Osteocyte (in vitro differentiated cells): Measurements from ENCODE around the gene USP20. TPM values are rescaled to one million over a fixed set of nuclear protein-coding genes. Genes with fewer than 3 reads are reported as not detected.
"Not testable (repeated sequence)": the region's sequence is repeated elsewhere in the genome, so short reads cannot be mapped to it uniquely, and the experiment has no call there.

ENCODE experiments used
- DNase-seq: peaks from one replicate; pipeline ENCODE4 v3.0.0; 2021; ENCODE audit warnings: mixed read lengths; ENCODE audit not compliant: unreplicated experiment; ENCODE audit errors: extremely low spot score
- H3K27ac Mint-ChIP-seq: one replicate; pipeline ENCODE4 v1.8.0; 2021; ENCODE audit warnings: mild to moderate bottlenecking, mixed read lengths; ENCODE audit not compliant: unreplicated experiment
- H3K27me3 Mint-ChIP-seq: one replicate; pipeline ENCODE4 v1.8.0; 2021; ENCODE audit warnings: mixed read lengths; ENCODE audit not compliant: unreplicated experiment
- H3K36me3 Mint-ChIP-seq: one replicate; pipeline ENCODE4 v1.8.0; 2021; ENCODE audit warnings: mixed read lengths; ENCODE audit not compliant: unreplicated experiment
- H3K4me1 Mint-ChIP-seq: one replicate; pipeline ENCODE4 v1.8.0; 2021; ENCODE audit warnings: mixed read lengths; ENCODE audit not compliant: unreplicated experiment
- H3K4me3 Mint-ChIP-seq: one replicate; pipeline ENCODE4 v1.8.0; 2021; ENCODE audit warnings: mild to moderate bottlenecking, moderate library complexity, mixed read lengths; ENCODE audit not compliant: unreplicated experiment
- H3K9me3 Mint-ChIP-seq: one replicate; pipeline ENCODE4 v1.8.0; 2021; ENCODE audit warnings: mixed read lengths; ENCODE audit not compliant: unreplicated experiment
- total RNA-seq: library from RNA; stranded (reverse); gene quantifications from 2 replicates; pipeline ENCODE4 v1.2.1, GENCODE V29; 2021
- TF ChIP-seq, protein P1 (sequence below): fragments of 200-600 bp; sonication (generic); IDR thresholded peaks from 2 replicates; pipeline ENCODE4 v1.5.0; 2021; ENCODE audit warnings: antibody characterized with exemption, mild to moderate bottlenecking, moderate library complexity

Gene USP20
- total RNA-seq, 1 donor from 2014 or later: 32.6 TPM

DNA sequence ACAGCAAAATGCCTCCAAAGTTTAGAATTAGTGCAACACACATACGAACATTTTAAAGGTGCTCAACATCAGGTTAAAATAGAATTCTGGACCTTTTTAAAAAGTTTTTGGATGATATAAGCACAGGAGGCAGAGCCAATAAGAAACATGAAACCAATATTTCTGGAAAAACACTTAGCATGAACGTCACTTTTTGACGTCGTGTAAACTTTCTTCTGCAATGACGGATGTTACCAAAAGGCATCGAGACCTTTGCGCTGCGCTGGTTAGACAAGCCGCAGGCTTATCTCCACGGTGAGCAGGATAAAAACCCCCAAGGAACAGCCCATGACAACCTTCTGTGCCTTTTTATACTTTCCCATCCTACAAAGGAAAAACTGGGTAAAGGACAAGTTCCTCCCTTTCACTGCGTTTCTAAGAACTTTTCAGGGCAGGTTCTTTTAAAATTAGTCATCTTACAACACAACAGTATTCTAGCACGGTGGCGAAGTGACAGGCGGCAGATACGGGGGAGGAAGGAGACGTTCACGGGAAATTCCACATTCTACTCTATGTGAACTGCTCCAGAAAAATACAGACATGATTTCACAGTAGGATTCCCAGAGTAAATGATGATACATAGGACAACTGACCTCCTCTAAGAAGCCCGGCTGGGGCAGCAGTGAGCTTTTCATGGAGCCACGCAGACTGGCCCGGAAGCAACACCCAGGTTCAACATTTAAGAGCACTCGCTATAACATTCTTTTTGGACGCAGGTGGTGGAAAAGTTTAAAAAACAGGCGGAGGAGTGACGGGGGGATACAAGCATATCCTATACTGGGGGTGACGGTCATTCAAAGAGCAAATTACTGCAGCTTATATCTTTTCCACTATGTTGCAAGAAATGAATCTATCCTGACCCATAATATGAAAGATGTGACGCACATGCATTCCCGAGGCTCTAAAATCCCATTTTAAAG, 52.4 kb downstream of the USP20 start:
- peaks cover 52% of the 10 kb centered on the region for H3K4me1 Mint-ChIP-seq
- peak overlapping the region; percentile 46 for H3K27ac Mint-ChIP-seq
- H3K36me3 Mint-ChIP-seq: peaks cover 9% of the 10 kb centered on the region
- DNase-seq: no peak
- H3K27me3 Mint-ChIP-seq: no peaks in the 10 kb centered on the region
- TF ChIP-seq, protein P1, sequence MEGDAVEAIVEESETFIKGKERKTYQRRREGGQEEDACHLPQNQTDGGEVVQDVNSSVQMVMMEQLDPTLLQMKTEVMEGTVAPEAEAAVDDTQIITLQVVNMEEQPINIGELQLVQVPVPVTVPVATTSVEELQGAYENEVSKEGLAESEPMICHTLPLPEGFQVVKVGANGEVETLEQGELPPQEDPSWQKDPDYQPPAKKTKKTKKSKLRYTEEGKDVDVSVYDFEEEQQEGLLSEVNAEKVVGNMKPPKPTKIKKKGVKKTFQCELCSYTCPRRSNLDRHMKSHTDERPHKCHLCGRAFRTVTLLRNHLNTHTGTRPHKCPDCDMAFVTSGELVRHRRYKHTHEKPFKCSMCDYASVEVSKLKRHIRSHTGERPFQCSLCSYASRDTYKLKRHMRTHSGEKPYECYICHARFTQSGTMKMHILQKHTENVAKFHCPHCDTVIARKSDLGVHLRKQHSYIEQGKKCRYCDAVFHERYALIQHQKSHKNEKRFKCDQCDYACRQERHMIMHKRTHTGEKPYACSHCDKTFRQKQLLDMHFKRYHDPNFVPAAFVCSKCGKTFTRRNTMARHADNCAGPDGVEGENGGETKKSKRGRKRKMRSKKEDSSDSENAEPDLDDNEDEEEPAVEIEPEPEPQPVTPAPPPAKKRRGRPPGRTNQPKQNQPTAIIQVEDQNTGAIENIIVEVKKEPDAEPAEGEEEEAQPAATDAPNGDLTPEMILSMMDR: peak; percentile 47
- H3K9me3 Mint-ChIP-seq: no peaks in the 10 kb centered on the region
- no peak overlapping the region for H3K4me3 Mint-ChIP-seq

DNA sequence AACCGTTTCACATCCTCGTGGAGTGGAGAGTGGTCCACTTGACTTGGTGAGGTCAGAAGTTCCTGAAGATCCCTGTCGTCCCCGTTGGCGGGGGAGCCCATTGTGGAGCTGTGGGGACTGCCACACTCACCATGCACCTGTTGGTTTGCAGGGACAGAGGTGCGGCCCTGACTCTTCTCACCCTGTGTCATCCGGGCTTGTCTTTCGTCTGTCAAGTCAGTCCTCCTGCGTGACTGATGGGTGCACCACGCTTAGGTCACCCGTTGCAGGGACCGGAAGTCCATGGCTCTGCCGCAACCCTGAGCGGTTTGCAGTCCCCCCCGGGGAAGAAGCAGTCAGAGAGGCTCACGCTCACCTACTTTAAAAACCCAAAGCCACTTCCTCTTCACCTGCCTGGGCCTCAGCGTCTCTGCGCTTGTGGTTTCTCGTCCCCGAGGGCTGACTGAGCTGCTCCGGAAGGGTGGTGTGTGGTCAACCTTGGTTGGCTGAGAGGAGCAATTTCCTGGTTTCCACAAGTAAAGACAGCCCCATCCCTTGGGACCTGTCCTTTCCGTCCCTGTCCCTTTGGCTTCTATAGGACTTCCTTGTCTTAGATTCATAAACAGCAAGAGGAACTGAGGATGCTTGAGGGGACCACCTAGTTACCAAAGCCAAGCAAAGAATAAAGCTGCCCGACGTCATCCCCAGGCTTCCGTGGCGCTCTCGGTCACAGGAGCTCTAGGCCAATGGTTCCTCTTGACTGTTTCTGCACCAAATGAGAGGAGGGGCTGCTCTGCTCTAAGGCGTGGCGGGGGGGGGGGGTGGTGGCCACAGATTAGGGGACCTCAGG, 53.2 kb downstream of the USP20 start:
- peaks cover 58% of the 10 kb centered on the region for H3K4me1 Mint-ChIP-seq
- no peak overlapping the region for H3K27ac Mint-ChIP-seq
- no peaks in the 10 kb centered on the region for H3K27me3 Mint-ChIP-seq
- H3K36me3 Mint-ChIP-seq: peaks cover 12% of the 10 kb centered on the region
- no peaks in the 10 kb centered on the region for H3K9me3 Mint-ChIP-seq
- TF ChIP-seq, protein P1: no peak
- H3K4me3 Mint-ChIP-seq: no peak overlapping the region
- no peak for DNase-seq

- no peaks in the 10 kb centered on the region for H3K9me3 Mint-ChIP-seq
- peaks cover 53% of the 10 kb centered on the region for H3K4me1 Mint-ChIP-seq
- H3K27ac Mint-ChIP-seq: no peak overlapping the region
These were observed 54.1 kb downstream of the USP20 start for GRCh38 chr9:129889122-129889940.

DNA sequence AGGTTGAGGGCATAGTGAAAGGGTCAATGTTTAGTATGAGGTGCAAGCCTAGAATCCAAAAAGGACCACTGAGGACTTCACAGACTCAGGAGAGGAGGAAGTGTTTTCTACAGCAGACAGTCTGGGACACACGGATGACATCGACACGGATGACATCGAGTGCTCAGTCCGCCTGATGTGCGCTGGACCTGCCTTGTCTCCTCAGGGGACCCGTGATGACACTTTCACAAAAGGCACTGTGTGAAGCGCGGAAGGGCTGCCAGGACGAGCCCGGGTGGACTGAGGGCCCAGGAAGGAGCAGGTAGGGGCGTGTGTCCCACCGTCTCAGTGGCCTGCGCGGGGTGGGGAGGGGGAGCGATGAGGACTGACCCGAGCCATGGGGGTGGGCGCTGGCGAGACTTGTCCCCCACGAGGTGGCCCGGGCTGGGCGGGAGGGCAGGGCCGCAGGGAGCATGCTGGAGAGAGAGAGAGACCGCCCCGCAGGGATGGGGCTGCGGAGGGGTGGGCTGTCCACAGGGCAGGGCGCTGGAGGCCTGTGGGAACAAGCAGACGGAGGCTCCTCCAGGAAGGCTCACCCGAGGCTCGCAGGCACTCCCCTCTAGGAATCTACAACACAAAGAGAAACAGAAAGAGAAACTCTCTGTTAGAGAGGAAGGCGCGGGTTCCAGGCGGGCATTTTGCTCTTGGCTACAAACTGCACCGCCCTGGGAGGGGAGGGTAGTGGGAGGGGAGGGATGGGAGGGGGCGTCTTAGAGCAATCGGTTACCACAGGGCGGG, 54.9 kb downstream of the USP20 start:
- Mint-ChIP-seq H3K4me1 (peaks cover 45% of the 10 kb centered on the region), H3K27me3 (no peaks in the 10 kb centered on the region), H3K27ac (no peak overlapping the region), H3K4me3 (no peak overlapping the region), H3K9me3 (no peaks in the 10 kb centered on the region), H3K36me3 (peaks cover 15% of the 10 kb centered on the region)
- DNase-seq: no peak
- TF ChIP-seq, protein P1: no peak

More at GRCh38 chr9:129889122-129889940, 54.1 kb downstream of the USP20 start:
- peaks cover 12% of the 10 kb centered on the region for H3K36me3 Mint-ChIP-seq
- no peaks in the 10 kb centered on the region for H3K27me3 Mint-ChIP-seq
- DNase-seq: no peak
- H3K4me3 Mint-ChIP-seq: no peak overlapping the region
- TF ChIP-seq, protein P1: no peak

DNA sequence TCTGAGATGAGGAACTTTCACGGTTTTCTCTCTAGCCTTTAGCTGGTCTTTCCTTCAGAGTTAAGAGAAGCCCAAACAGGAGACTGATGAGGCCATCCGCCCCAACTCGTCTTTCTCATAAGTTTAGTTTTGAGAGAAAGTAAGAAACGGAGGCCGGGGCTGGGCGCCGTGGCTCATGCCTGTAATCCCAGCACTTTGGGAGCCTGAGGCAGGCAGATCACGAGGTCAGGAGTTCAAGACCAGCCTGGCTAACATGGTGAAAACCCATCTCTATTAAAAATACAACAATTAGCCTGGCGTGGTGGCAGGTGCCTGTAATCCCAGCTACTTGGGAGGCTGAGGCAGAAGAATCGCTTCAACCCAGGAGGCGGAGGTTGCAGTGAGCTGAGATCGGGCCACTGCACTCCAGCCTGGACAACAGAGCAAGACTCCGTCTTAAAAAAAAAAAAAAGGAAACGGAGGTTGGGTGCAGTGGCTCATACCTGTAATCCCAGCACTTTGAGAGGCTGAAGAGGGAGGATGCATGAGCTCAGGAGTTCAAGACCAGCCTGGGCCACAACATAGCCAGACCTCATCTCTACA, 55.6 kb downstream of the USP20 start:
- DNase-seq, H3K27ac Mint-ChIP-seq, H3K27me3 Mint-ChIP-seq, H3K9me3 Mint-ChIP-seq: not testable (repeated sequence)
- peaks cover 17% of the 10 kb centered on the region for H3K36me3 Mint-ChIP-seq
- H3K4me1 Mint-ChIP-seq: peaks cover 38% of the 10 kb centered on the region
- peak overlapping the region; percentile 16 for H3K4me3 Mint-ChIP-seq
